GM12878 (cell line): ENCODE results near the gene WBP1L. TPM values are rescaled to one million over a fixed set of nuclear protein-coding genes. Genes with fewer than 3 reads are reported as not detected.

ENCODE experiments used
- ATAC-seq: fragments of 200-7000 bp; cut with Tn5 transposase; 3 replicates; pipeline ENCODE4 v1.9.1; 2020; ENCODE audit warnings: mild to moderate bottlenecking, moderate library complexity
- BruUV-seq: library from RNA; stranded (reverse); fragments of 400-500 nt; replicated peaks from 2 replicates; lab custom pipeline; 2021; lab: Mats Ljungman, UMichigan
- CTCF ChIA-PET: fragments of 300-600 bp; sonication (Branson Sonifier 250); formaldehyde crosslinking; extraction: SDS; loops from one replicate; lab custom pipeline; 2021; ENCODE audit warnings: inconsistent platforms; lab: Yijun Ruan, JAX
- POLR2A ChIA-PET: fragments of 350-600 bp; formaldehyde crosslinking; extraction: SDS; loops from one replicate; lab custom pipeline; 2021; ENCODE audit warnings: inconsistent platforms; lab: Charles Lee
- RAD21 ChIA-PET: fragments of 300-600 bp; sonication (Branson Sonifier 250); formaldehyde crosslinking; loops from one replicate; lab custom pipeline; 2023; ENCODE audit warnings: antibody characterized with exemption; ENCODE audit not compliant: unreplicated experiment; lab: Charles Lee
- SMC1A ChIA-PET: fragments of 300-600 bp; sonication (Branson Sonifier 250); formaldehyde crosslinking; loops from one replicate; lab custom pipeline; 2023; ENCODE audit not compliant: unreplicated experiment, uncharacterized antibody; lab: Charles Lee
- DNase-seq: peaks from one replicate; pipeline ENCODE4 v3.0.0-alpha.2; 2011; ENCODE audit warnings: low read depth, low spot score
- FAIRE-seq: peaks from 3 replicates; lab custom pipeline; 2011; peaks lifted over from hg19 to GRCh38; lab: Jason Lieb, UNC
- H2AFZ ChIP-seq: 2 replicates; pipeline ENCODE4 v1.6.0; 2011; ENCODE audit warnings: low read depth, low read length, control low read depth; ENCODE audit not compliant: control insufficient read depth
- H3K27ac ChIP-seq: 2 replicates; pipeline ENCODE4 v1.5.1; 2011; ENCODE audit warnings: control low read depth; ENCODE audit not compliant: control insufficient read depth, insufficient read depth
- H3K27me3 ChIP-seq, 2 experiments: replicated peaks in 1 of 2; 2 replicates each; pipeline versions ENCODE4 v1.6.0 to v1.6.1; 2011; ENCODE audit warnings: low read length in 1 of 2; ENCODE audit not compliant: control insufficient read depth in 2 of 2, insufficient read depth in 2 of 2
- H3K36me3 ChIP-seq, 2 experiments: 2 replicates each; pipeline ENCODE4 v1.5.1; 2011; ENCODE audit warnings: low read length in 1 of 2; ENCODE audit not compliant: control insufficient read depth in 2 of 2, insufficient read depth in 2 of 2
- H3K4me1 ChIP-seq: 2 replicates; pipeline ENCODE4 v1.6.1; 2011; ENCODE audit warnings: mild to moderate bottlenecking, low read length, moderate library complexity, mixed read lengths; ENCODE audit not compliant: control insufficient read depth, insufficient read depth
- H3K4me2 ChIP-seq: 2 replicates; pipeline ENCODE4 v1.6.0; 2011; ENCODE audit warnings: control low read depth; ENCODE audit not compliant: control insufficient read depth, insufficient read depth
- H3K4me3 ChIP-seq: fragments of 200-600 bp; sonication (generic); 2 replicates; pipeline ENCODE4 v1.5.1; 2016
- H3K79me2 ChIP-seq: 2 replicates; pipeline ENCODE4 v1.6.0; 2011; ENCODE audit warnings: low read length; ENCODE audit not compliant: control insufficient read depth, insufficient read depth
- H3K9ac ChIP-seq: 2 replicates; pipeline ENCODE4 v1.8.0; 2011; ENCODE audit warnings: low read length, control low read depth, mixed read lengths; ENCODE audit not compliant: control insufficient read depth, insufficient read depth
- H3K9me3 ChIP-seq: replicated peaks from 3 replicates; pipeline ENCODE4 v1.5.1; 2011; ENCODE audit warnings: mild to moderate bottlenecking, low read length; ENCODE audit not compliant: control insufficient read depth, insufficient read depth
- H4K20me1 ChIP-seq: 2 replicates; pipeline ENCODE4 v1.6.0; 2011; ENCODE audit not compliant: control insufficient read depth, insufficient read depth
- CBX3 ChIP-seq: fragments of 200-600 bp; sonication (generic); IDR thresholded peaks from 2 replicates; pipeline ENCODE4 v1.6.1; 2016; ENCODE audit warnings: low read depth, borderline replicate concordance
- HDGF ChIP-seq: fragments of 450-650 bp; IDR thresholded peaks from 2 replicates; pipeline ENCODE4 v1.6.1; 2016; ENCODE audit warnings: antibody characterized with exemption
- IRF5 ChIP-seq: fragments of 450-650 bp; IDR thresholded peaks from 2 replicates; pipeline ENCODE4 v1.6.1; 2017; ENCODE audit warnings: borderline replicate concordance
- KLF5 ChIP-seq: fragments of 450-650 bp; IDR thresholded peaks from 2 replicates; pipeline ENCODE4 v1.6.1; 2014; ENCODE audit warnings: mild to moderate bottlenecking; ENCODE audit not compliant: partially characterized antibody
- POU2F2 ChIP-seq: IDR thresholded peaks from 3 replicates; pipeline ENCODE4 v1.6.1; 2011; ENCODE audit warnings: low read depth, mild to moderate bottlenecking, low read length, borderline replicate concordance
- TAF1 ChIP-seq: IDR thresholded peaks from 2 replicates; pipeline ENCODE4 v1.6.1; 2011; ENCODE audit warnings: mild to moderate bottlenecking, low read depth, low read length, borderline replicate concordance
- WGBS: methylation state at CpG from one replicate; pipeline ENCODE4 v1.1.6; 2016; ENCODE audit warnings: low lambda C conversion rate; ENCODE audit not compliant: insufficient replicate concordance, insufficient coverage; ENCODE audit errors: missing lambda C conversion rate; 5-methylcytosine and 5-hydroxymethylcytosine counted together
- in situ Hi-C: fragments of 300-500 bp; cut with MboI; formaldehyde crosslinking; loops from 9 replicates; pipeline ENCODE4 v1.14.3; 2018; ENCODE audit warnings: mixed read lengths
- intact Hi-C: fragments of 100-400 bp; cut with micrococcal nuclease; formaldehyde crosslinking; loops from one replicate; pipeline ENCODE4 v1.14.2; 2022; ENCODE audit not compliant: unreplicated experiment
- polyA plus RNA-seq, 11 experiments: library from polyadenylated mRNA; depleted of rRNA in 4 of 11; unstranded in 6 of 11; stranded (reverse) in 5 of 11; fragments of >200 nt; fragmentation: Nextera tagmentation in 4 of 11; fragmentation: Illumina TruSeq in 1 of 11; extraction: Ambion mirVana in 4 of 11; extraction: Trizol in 1 of 11; gene quantifications; 1 replicate in 1 of 11; 2 replicates in 10 of 11; pipeline versions ENCODE4 v1.2.1 to v1.2.3, GENCODE V29; 2011 to 2016; ENCODE audit warnings: inconsistent platforms in 2 of 11, missing spikeins in 2 of 11, low read depth in 1 of 11
- total RNA-seq, 4 experiments: library from RNA; depleted of rRNA in 3 of 4; stranded (reverse); fragments of >200 nt in 3 of 4; fragmentation: Illumina TruSeq in 1 of 4; extraction: Trizol in 1 of 4; gene quantifications; 2 replicates each; pipeline versions ENCODE4 v1.2.1 to v1.2.3, GENCODE V29; 2013 to 2021
- TF ChIP-seq, protein P1 (sequence below): IDR thresholded peaks from 2 replicates; pipeline ENCODE4 v1.6.1; 2012; ENCODE audit warnings: low read length, inconsistent platforms

Gene WBP1L
- total and polyA plus RNA-seq, 10 of the 15 experiments (the other 5 are each of a cell fraction or from before 2014, with no cell fraction given): 3.7 to 18.8 (median 12.3) TPM

- intact Hi-C loops (no loop called here), in situ Hi-C loops (no loop called here)
- POLR2A ChIA-PET: interaction anchor here (0.5 to 4.0 kb wide), 9 partner anchors 11 to 1791 kb away, joined by 3 to 41 read pairs (median 3); partner anchors contain the start of genes ARL3 and SFXN2
- Histone ChIP-seq H3K9me3 (no peaks in the 10 kb centered on the region), H3K27ac (peak overlapping the region; percentile 57), H3K36me3 (no peaks in the 10 kb centered on the region; a peak in 1 of 4 replicates), H3K4me1 (0 out of 2 replicates have a peak, but pooled peaks cover 6% of the 10 kb centered on the region), H3K79me2 (peaks cover 34% of the 10 kb centered on the region), H4K20me1 (no peaks in the 10 kb centered on the region), H3K4me2 (peak overlapping the region; percentile 47; the same call in 1 of the 2 replicates)
- ATAC-seq: no peak; the same call in 2 of the 3 replicates
- TF ChIP-seq TAF1: peak; percentile 51
- TF ChIP-seq CBX3: no peak
- no peak for TF ChIP-seq IRF5
- TF ChIP-seq, protein P1, sequence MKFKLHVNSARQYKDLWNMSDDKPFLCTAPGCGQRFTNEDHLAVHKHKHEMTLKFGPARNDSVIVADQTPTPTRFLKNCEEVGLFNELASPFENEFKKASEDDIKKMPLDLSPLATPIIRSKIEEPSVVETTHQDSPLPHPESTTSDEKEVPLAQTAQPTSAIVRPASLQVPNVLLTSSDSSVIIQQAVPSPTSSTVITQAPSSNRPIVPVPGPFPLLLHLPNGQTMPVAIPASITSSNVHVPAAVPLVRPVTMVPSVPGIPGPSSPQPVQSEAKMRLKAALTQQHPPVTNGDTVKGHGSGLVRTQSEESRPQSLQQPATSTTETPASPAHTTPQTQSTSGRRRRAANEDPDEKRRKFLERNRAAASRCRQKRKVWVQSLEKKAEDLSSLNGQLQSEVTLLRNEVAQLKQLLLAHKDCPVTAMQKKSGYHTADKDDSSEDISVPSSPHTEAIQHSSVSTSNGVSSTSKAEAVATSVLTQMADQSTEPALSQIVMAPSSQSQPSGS: 0 out of 2 replicates have a peak, but pooled peaks have one; percentile 31
- TF ChIP-seq KLF5: no peak
- TF ChIP-seq HDGF: peak; percentile 17; the same call in 1 of the 2 replicates
- TF ChIP-seq POU2F2: 0 out of 3 replicates have a peak, but pooled peaks have one; percentile 3
- TF ChIP-seq, all 136 proteins: peak for 4
- Histone ChIP-seq H3K9ac (no peak overlapping the region), H3K27me3 (no peaks in the 10 kb centered on the region), H3K4me3 (no peak overlapping the region), H2AFZ (peak overlapping the region; percentile 99)
- no peak for FAIRE-seq
- ChIA-PET SMC1A (interaction anchor here (0.7 to 2.5 kb wide), 11 partner anchors 9 to 170 kb away, joined by 3 to 6 read pairs (median 3); no protein-coding TSS in a partner anchor), CTCF (interaction anchor here (0.6 to 5.6 kb wide), 13 partner anchors 10 to 502 kb away, joined by 3 to 35 read pairs (median 3); no protein-coding TSS in a partner anchor), RAD21 (interaction anchor here (0.5 to 2.1 kb wide), 7 partner anchors 8 to 307 kb away, joined by 3 to 16 read pairs (median 4); partner anchors contain the start of genes ARL3 and SFXN2)
- no TSS peak for BruUV-seq
- WGBS: 14% methylated on average over 7 of the region's 7 CpGs
- peak; percentile 12 for DNase-seq
Observed at GRCh38 chr10:102743078-102743587, 615 bp upstream of the WBP1L start.
